Measurements from ENCODE around the gene SUSD3.

SUSD3 gene

GRCh38 chr9:93083592-93084470 is 25.3 kb downstream of the SUSD3 start:
- H3K36me3 Mint-ChIP-seq (ENCODE audit: low read depth): no peaks in the 10 kb centered on the region
- H3K4me3 Mint-ChIP-seq: no peak overlapping the region
- H3K27me3 Mint-ChIP-seq (ENCODE audit: low read depth): no peaks in the 10 kb centered on the region
- TF ChIP-seq, protein P1, sequence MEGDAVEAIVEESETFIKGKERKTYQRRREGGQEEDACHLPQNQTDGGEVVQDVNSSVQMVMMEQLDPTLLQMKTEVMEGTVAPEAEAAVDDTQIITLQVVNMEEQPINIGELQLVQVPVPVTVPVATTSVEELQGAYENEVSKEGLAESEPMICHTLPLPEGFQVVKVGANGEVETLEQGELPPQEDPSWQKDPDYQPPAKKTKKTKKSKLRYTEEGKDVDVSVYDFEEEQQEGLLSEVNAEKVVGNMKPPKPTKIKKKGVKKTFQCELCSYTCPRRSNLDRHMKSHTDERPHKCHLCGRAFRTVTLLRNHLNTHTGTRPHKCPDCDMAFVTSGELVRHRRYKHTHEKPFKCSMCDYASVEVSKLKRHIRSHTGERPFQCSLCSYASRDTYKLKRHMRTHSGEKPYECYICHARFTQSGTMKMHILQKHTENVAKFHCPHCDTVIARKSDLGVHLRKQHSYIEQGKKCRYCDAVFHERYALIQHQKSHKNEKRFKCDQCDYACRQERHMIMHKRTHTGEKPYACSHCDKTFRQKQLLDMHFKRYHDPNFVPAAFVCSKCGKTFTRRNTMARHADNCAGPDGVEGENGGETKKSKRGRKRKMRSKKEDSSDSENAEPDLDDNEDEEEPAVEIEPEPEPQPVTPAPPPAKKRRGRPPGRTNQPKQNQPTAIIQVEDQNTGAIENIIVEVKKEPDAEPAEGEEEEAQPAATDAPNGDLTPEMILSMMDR (IDR thresholded peaks at IDR 0.05; ENCODE audit: unreplicated experiment in 3 of 3): no peak
- peak overlapping the region in 2 of 3 experiments; percentile 46 to 49 for H3K27ac Mint-ChIP-seq
- peaks cover 6% of the 10 kb centered on the region for H3K4me1 Mint-ChIP-seq
- no peaks in the 10 kb centered on the region for H3K9me3 Mint-ChIP-seq

DNA sequence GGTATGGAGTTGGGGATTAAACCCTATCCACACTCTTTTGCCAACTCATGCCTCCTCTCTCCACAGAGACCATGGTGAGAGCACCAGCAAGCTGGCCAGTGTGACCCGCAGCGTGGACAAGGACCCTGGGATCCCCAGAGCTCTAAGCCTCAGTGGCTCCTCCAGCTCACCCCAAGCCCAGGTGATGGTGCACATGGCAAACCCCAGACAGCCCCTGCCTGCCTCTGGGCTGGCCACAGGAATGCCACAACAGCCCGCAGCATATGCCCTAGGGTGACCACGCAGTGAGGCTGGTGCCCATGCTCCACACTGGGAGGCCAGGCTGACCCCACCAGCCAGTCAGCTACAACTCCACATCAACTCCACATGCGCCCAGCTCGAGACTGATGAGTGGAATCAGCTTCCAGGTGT is 26.0 kb downstream of the SUSD3 start:
- no peak overlapping the region for H3K4me3 Mint-ChIP-seq
- peaks cover 6% of the 10 kb centered on the region for H3K4me1 Mint-ChIP-seq
- no peak overlapping the region for H3K27ac Mint-ChIP-seq
- TF ChIP-seq, protein P1 (IDR thresholded peaks at IDR 0.05; ENCODE audit: unreplicated experiment in 3 of 3): no peak
- no peaks in the 10 kb centered on the region for H3K27me3 Mint-ChIP-seq (ENCODE audit: low read depth)
- no peaks in the 10 kb centered on the region for H3K9me3 Mint-ChIP-seq
- H3K36me3 Mint-ChIP-seq (ENCODE audit: low read depth): no peaks in the 10 kb centered on the region

DNA sequence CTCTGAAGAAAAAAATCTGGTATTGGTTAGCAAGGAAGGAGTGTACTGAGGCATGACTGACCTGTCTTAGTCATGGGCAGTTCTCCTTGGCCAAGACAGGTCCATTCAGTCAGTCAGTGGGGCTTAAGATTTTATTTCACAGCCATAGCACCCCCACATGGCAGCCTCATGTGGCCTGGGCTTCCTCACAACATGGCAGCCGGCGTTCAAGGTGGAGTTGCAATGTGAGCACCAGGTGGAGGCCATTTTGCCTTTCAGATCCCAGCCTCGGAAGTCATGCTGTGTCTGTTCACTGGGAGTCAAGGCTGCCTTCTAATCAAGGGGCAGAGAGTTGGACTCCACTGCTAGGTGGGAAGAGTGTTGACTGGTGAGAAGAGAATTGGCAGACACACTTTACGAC is 27.2 kb downstream of the SUSD3 start:
- Mint-ChIP-seq H3K9me3 (no peaks in the 10 kb centered on the region), H3K27ac (no peak overlapping the region), H3K4me1 (peaks cover 6% of the 10 kb centered on the region), H3K27me3 (ENCODE audit: low read depth) (no peaks in the 10 kb centered on the region), H3K36me3 (ENCODE audit: low read depth) (no peaks in the 10 kb centered on the region), H3K4me3 (no peak overlapping the region)
- TF ChIP-seq, protein P1 (IDR thresholded peaks at IDR 0.05; ENCODE audit: unreplicated experiment in 3 of 3): no peak

DNA sequence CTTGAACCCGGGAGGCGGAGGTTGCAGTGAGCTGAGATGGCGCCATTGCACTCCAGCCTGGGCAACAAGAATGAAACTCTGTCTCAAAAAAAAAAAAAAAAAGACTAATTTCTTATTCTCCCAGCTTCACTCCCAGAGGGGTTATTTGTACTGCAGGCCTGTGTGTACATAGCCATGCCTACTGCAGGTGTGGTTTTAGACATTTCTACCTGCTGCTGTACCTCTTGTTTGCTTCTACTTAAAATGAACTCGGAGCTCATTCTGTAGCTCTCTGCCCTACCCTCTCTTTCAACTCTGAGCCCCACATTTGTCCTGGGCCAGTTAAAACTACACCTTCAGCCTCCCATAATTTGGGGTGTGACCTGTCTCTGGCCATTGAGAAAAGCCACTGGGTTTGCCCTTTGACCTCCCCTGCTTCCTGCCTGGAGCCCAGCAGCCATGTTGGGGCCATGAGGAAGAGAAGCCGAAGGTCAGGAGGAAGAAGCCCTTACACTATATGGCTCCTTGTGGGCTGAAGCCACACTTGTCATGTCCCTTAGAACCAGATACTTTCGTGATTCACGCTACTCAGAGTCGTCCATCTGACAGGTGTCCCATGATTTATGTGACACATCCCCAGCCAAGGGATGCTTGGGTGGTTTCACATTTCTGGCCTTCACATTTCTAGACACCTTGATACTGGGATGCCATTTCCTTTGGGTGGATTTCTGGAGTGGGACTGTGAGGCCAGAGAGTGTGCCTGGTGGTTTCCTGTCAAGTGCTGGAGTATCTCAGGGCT is 28.1 kb downstream of the SUSD3 start:
- Mint-ChIP-seq H3K9me3 (no peaks in the 10 kb centered on the region), H3K27me3 (ENCODE audit: low read depth) (no peaks in the 10 kb centered on the region), H3K4me3 (no peak overlapping the region), H3K4me1 (peaks cover 11% of the 10 kb centered on the region), H3K36me3 (ENCODE audit: low read depth) (no peaks in the 10 kb centered on the region), H3K27ac (no peak overlapping the region)
- TF ChIP-seq, protein P1 (IDR thresholded peaks at IDR 0.05; ENCODE audit: unreplicated experiment in 3 of 3): no peak

- no peaks in the 10 kb centered on the region for H3K36me3 Mint-ChIP-seq (ENCODE audit: low read depth)
- no peaks in the 10 kb centered on the region for H3K9me3 Mint-ChIP-seq
- peaks cover 24% of the 10 kb centered on the region for H3K4me1 Mint-ChIP-seq
- TF ChIP-seq, protein P1 (IDR thresholded peaks at IDR 0.05; ENCODE audit: unreplicated experiment in 3 of 3): no peak
- no peaks in the 10 kb centered on the region for H3K27me3 Mint-ChIP-seq (ENCODE audit: low read depth)
- H3K4me3 Mint-ChIP-seq: no peak overlapping the region
- H3K27ac Mint-ChIP-seq: peak overlapping the region in 1 of 3 experiments; percentile 67
Observed at GRCh38 chr9:93087971-93088655, 29.6 kb downstream of the SUSD3 start.
